ENCODE measurements around the gene SFT2D2.

SFT2D2 gene

GRCh38 chr1:168271636-168272035 lies 45.8 kb downstream of the SFT2D2 start:
- DNase-seq: no peak

DNA sequence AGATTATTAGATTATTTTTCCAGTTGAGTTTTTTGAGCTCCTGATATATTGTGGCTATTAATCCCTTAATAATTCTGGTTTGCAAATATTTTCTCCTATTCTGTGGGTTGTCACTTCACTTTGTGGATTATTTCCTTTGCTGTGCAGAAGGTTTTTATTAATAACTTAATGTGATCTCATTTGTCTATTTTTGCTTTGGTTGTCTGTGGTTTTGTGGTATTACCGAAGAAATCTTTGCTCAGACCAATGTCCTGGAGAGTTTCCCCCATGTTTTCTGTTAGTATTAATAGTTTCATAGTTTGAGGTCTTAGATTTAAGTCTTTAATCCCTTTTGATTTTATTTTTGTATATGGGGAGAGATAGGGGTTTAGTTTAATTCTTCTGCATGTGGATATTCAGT lies 47.8 kb downstream of the SFT2D2 start:
- DNase-seq: no peak

GRCh38 chr1:168279253-168279652 lies 53.4 kb downstream of the SFT2D2 start:
- no peak for DNase-seq

GRCh38 chr1:168280296-168280927 lies 54.6 kb downstream of the SFT2D2 start, which contains the start of gene TBX19:
Gene TBX19 (plus strand): TSS chr1:168280877. CDS start chr1:168281091, 214 bp downstream.
- DNase-seq: no peak

GRCh38 chr1:168281603-168282325 lies 56.0 kb downstream of the SFT2D2 start:
- no peak for DNase-seq

- DNase-seq: no peak
These were observed 59.7 kb downstream of the SFT2D2 start for GRCh38 chr1:168285521-168285790.

DNA sequence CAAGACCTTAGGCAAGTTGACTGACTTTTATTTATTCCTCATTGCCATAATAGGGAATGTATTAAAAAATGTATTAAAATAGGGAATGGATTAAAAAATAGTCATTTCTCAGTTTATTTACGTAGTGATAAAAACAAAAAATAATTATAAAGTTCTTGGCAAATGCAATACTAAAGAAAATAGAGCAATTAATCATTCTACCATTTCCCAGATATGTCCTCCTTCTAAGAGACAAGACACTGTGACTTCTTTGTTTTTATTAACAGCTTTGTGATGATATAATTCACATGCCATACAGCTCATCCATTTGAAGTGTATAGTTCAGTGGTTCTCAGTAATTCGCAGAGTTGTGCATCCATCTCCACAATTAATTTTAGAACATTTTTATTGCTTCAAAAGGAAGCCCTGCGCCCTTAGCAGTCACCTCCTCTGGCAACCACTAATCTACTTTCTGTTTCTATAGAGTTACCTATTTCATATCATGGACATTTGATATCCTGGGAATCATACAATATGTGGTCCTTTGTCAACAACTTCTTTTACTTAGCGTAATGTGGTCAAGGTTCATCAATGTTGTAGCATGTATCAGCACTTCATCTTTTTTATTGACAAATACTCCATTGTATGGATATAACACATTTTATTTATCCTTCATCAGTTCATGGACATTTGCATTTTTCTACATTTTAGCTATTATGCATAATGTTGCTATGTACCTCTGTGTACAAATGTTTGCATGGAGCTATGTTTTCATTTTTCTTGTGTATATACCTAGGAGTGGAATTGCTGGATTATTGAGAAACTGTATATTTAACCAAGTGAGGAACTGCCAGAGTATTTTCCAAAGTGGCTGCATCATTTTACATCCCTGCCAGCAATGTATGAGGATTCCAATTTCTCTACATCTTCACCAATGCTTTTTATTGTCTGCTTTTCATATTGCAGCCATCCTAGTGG lies 60.4 kb downstream of the SFT2D2 start:
- no peak for DNase-seq

DNA sequence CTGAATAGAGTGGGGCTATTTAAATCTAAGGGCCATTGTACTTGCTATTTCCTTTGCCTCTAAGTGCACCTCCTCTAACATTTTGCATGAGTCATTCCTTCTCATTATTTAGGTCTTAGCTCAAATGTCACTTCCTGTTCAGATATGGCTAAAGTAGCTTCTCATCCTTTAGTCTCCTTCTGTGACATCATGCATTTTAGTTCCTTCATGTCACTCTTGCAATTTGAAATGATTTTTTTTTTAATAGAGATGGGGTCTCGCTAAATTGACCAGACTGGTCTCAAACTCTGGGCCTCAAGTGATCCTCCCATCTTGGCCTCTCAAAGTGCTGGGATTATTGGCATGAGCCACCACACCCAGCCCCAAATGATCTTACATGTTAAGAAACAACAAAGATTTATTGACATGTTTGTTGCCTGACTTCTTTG lies 61.4 kb downstream of the SFT2D2 start:
- DNase-seq: no peak

DNA sequence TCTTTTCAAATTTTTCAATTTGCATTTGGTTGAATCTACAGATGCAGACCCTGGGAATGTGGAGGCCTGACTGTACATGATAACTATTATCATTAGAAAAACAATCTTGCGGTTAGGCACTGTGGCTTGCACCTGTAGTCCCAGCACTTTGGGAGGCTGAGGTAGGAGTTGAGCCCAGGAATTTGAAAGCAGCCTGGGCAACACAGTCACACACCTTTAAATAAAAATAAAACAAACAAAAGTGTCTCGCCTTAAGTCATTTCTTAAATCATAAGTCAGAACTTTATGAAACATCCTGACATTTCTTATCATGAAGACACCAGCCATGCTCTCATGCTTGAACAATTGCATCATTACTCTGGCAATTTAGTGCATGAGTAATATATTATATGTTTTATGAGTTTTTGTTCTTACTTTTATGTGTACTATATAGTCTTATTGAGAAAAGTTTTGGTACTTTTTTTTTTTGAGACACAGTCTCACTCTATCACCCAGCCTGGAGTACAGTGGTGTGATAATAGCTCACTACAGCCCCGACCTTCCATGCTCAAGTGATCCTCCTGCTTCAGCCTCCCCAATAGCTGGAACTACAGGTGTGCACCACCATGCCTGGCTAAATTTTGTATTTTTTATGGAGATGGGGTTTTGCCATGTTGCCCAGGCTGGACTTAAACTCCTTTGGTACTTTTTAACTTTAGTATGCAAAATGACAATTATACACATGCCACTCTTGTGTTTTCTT lies 62.7 kb downstream of the SFT2D2 start:
- DNase-seq: no peak

DNA sequence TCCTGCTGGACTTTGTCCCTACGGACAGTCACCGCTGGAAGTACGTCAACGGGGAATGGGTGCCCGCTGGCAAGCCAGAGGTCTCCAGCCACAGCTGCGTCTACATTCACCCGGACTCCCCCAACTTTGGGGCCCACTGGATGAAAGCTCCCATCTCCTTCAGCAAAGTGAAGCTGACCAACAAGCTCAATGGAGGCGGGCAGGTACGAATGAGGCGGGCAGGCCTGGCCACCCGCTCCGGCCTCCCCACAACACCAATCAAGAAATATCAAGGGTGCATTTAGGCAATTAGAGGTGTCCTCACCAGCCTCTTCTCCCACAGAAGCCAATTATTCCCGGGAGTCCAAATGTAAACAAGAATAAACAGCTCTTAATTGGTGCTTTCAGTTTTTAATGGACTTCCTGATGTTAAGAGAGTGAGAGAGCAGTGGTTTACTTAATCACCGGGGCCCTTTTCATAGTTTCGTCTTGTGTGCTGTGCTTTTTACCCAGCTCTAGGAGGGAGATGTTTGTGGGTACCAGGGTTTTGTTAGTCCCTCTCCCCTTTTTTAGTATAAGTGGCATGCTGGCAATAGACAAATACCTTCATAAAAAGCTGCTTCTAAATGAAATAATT lies 65.5 kb downstream of the SFT2D2 start:
- no peak for DNase-seq

DNA sequence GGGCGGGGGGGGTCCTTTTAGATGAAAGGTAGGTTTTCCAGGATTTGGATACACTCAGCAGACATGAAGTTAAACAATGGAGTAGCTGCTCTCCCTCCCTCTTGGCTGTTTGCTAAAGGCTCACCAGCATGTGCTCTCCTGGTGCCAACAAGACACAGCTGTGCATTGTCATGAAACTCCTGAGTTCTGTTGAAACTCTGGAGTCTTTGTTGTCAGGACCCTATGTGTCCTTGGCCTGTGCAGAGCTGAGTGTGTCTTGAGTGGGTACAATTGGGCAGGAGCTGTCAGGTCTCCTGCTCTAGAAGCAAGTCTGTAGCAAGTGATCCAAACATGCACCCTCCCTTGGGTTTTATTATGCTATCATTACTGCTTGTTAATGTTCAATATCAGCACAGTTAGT lies 67.6 kb downstream of the SFT2D2 start:
- no peak for DNase-seq

DNA sequence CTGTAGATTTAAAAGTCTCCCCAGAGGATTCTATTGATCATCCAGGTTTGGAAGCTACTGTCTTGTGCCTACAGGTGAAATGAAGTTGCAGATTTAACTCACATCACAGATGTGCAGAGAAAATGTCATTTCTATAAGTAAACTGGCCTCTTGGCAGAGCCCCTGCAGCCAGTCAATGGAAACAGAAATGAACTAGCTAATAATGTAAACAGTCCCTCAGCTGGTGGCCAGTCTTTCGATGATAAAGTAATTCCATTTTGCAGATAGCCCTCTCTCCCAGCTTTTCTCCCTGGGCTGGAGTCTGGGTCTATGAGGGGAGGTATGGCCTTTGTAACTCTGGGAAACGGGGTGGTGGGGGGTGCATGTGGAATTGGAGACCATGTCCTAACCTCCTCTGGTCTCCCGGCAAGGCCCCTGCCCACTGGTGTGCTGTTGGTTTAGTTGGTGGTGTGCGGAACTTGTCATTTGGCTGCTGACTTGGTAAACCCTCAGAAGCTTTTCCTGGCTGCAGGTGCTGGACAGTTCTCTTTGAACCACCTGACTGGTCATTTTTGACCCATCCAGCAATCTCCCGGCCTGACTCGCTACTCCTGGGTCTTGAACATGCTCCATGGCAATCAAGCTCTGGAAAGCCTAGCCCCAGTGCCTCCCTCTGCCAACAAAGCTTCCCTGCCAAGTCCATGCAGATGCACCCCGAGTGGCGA lies 69.8 kb downstream of the SFT2D2 start:
- DNase-seq: no peak

GRCh38 chr1:168297019-168297730 lies 71.4 kb downstream of the SFT2D2 start:
- DNase-seq: no peak

DNA sequence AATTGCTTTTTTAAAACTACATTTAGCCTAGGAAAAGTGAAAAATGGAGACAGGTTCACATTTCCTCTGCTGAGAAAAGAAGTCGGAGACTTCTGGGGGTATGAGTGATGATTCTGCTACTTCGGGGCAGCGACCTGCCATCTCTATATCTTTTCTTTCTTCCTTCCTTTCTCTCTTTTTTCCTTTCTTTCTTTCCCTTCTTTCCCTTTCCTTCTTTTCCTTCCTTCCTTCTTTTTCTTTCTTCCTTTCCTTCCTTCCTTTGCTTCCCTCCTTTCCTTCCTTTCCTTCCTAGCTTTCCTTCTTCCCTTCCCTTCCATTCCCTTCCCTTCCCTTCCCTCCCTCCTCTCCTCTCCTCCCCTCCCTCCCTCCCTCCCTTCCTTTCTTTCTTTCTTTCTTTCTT lies 72.6 kb downstream of the SFT2D2 start:
- DNase-seq: no peak

DNA sequence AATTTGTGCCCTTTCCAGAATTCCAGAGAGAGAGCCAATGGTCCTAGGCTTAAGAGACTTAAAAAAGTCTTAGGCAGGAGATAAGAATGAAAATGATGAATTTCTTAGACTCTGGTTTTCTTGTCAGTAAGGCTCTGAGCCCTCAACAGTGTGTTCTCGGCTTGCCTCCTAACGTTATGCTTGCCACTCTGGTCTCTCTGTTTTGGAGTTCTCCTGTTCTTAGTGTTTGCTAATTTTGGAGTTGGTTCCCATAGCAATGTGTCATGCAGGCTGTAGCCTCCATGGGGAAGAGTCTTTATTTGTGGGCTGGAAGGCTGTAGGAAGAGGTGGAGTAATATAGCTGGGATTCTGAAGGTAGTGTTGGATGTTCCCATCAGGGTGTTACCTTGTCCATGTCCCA lies 74.8 kb downstream of the SFT2D2 start:
- DNase-seq: no peak

- no peak for DNase-seq
These were observed 76.0 kb downstream of the SFT2D2 start for GRCh38 chr1:168301664-168302320.
